Measurements from ENCODE around the gene OTUD3.
A peak's percentile ranks its signal among the peaks of the same experiment; 100 is the strongest.
"Not testable (repeated sequence)": the region's sequence is repeated elsewhere in the genome, so short reads cannot be mapped to it uniquely, and the experiment has no call there.

OTUD3 gene

GRCh38 chr1:19844731-19845495 lies 37.3 kb upstream of the OTUD3 start:
- H2AK5ac ChIP-seq (ENCODE audit: low read length, severe bottlenecking) = no peak overlapping the region
- peaks cover 0 to 11% of the 10 kb centered on the region in 2 experiments for H3K27me3 ChIP-seq (ENCODE audit: control insufficient read depth in 1 of 2, insufficient read depth in 1 of 2, low read length in 2 of 2)
- peak overlapping the region; percentile 30 for H3K9ac ChIP-seq (ENCODE audit: low read length)
- no peaks in the 10 kb centered on the region for H3K79me1 ChIP-seq (replicated peaks; ENCODE audit: low read length, poor library complexity, severe bottlenecking)
- no peaks in the 10 kb centered on the region for H3K36me3 ChIP-seq (ENCODE audit: control insufficient read depth in 1 of 2, insufficient read depth in 2 of 2, low read depth in 1 of 2, low read length in 2 of 2)
- no peaks in the 10 kb centered on the region for H3K4me1 ChIP-seq (ENCODE audit: control insufficient read depth, insufficient read depth, low read depth, low read length)
- H4K91ac ChIP-seq (ENCODE audit: low read length) = no peak overlapping the region
- no peak overlapping the region for H3K27ac ChIP-seq (ENCODE audit: low read length, poor library complexity, severe bottlenecking)
- no peak overlapping the region for H2BK15ac ChIP-seq (ENCODE audit: low read depth, poor library complexity, severe bottlenecking)
- H3K23ac ChIP-seq (ENCODE audit: low read length in 2 of 2) = no peak overlapping the region
- H4K8ac ChIP-seq (ENCODE audit: low read length) = no peak overlapping the region
- no peak overlapping the region for H3K18ac ChIP-seq (ENCODE audit: low read depth in 1 of 2, low read length in 2 of 2)
- no peak overlapping the region for H3K4me2 ChIP-seq (ENCODE audit: low read length, poor library complexity, severe bottlenecking)
- no peaks in the 10 kb centered on the region for H3K9me3 ChIP-seq (ENCODE audit: control insufficient read depth, low read length)
- DNase-seq = no peak
- no peak overlapping the region for H2AFZ ChIP-seq (ENCODE audit: low read depth, low read length)
- H3K4ac ChIP-seq (ENCODE audit: low read depth in 1 of 2, low read length in 2 of 2) = no peak overlapping the region
- H2BK120ac ChIP-seq (ENCODE audit: low read depth, low read length) = no peak overlapping the region
- H2BK5ac ChIP-seq (ENCODE audit: low read depth, low read length, poor library complexity, severe bottlenecking) = no peak overlapping the region
- H3K4me3 ChIP-seq (ENCODE audit: insufficient read depth in 1 of 2, low read depth in 1 of 2, low read length in 2 of 2) = no peak overlapping the region
- WGBS = 70% methylated on average over 10 of the region's 11 CpGs
- H3K14ac ChIP-seq (ENCODE audit: low read length in 2 of 2) = no peak overlapping the region
- no peak overlapping the region for H2BK12ac ChIP-seq (ENCODE audit: low read length in 2 of 2)

GRCh38 chr1:19845555-19845954 lies 36.6 kb upstream of the OTUD3 start:
- 94% methylated on average over 5 of the region's 8 CpGs for WGBS
- no peak overlapping the region for H3K4me2 ChIP-seq (ENCODE audit: low read length, poor library complexity, severe bottlenecking)
- H4K8ac ChIP-seq (ENCODE audit: low read length) = no peak overlapping the region
- no peak overlapping the region for H3K4ac ChIP-seq (ENCODE audit: low read depth in 1 of 2, low read length in 2 of 2)
- no peak overlapping the region for H3K4me3 ChIP-seq (ENCODE audit: insufficient read depth in 1 of 2, low read depth in 1 of 2, low read length in 2 of 2)
- no peak overlapping the region for H3K14ac ChIP-seq (ENCODE audit: low read length in 2 of 2)
- H3K79me1 ChIP-seq (replicated peaks; ENCODE audit: low read length, poor library complexity, severe bottlenecking) = no peaks in the 10 kb centered on the region
- H2AK5ac ChIP-seq (ENCODE audit: low read length, severe bottlenecking) = no peak overlapping the region
- H3K9me3 ChIP-seq (ENCODE audit: control insufficient read depth, low read length) = no peaks in the 10 kb centered on the region
- no peak overlapping the region for H3K18ac ChIP-seq (ENCODE audit: low read depth in 1 of 2, low read length in 2 of 2)
- H2BK15ac ChIP-seq (ENCODE audit: low read depth, poor library complexity, severe bottlenecking) = no peak overlapping the region
- no peak overlapping the region for H2BK12ac ChIP-seq (ENCODE audit: low read length in 2 of 2)
- no peak overlapping the region for H4K91ac ChIP-seq (ENCODE audit: low read length)
- no peaks in the 10 kb centered on the region for H3K4me1 ChIP-seq (ENCODE audit: control insufficient read depth, insufficient read depth, low read depth, low read length)
- no peak overlapping the region for H2AFZ ChIP-seq (ENCODE audit: low read depth, low read length)
- no peak overlapping the region for H3K23ac ChIP-seq (ENCODE audit: low read length in 2 of 2)
- DNase-seq = no peak
- H3K27ac ChIP-seq (ENCODE audit: low read length, poor library complexity, severe bottlenecking) = no peak overlapping the region
- H3K27me3 ChIP-seq (ENCODE audit: control insufficient read depth in 1 of 2, insufficient read depth in 1 of 2, low read length in 2 of 2) = peaks cover 0 to 11% of the 10 kb centered on the region in 2 experiments
- H3K9ac ChIP-seq (ENCODE audit: low read length) = no peak overlapping the region
- no peak overlapping the region for H2BK120ac ChIP-seq (ENCODE audit: low read depth, low read length)
- H2BK5ac ChIP-seq (ENCODE audit: low read depth, low read length, poor library complexity, severe bottlenecking) = no peak overlapping the region
- H3K36me3 ChIP-seq (ENCODE audit: control insufficient read depth in 1 of 2, insufficient read depth in 2 of 2, low read depth in 1 of 2, low read length in 2 of 2) = no peaks in the 10 kb centered on the region

GRCh38 chr1:19846338-19846737 lies 35.9 kb upstream of the OTUD3 start:
- Histone ChIP-seq H3K9me3 (ENCODE audit: control insufficient read depth, low read length) (no peaks in the 10 kb centered on the region), H2AK5ac (ENCODE audit: low read length, severe bottlenecking) (no peak overlapping the region), H3K14ac (ENCODE audit: low read length in 2 of 2) (no peak overlapping the region), H3K27ac (ENCODE audit: low read length, poor library complexity, severe bottlenecking) (no peak overlapping the region), H2BK120ac (ENCODE audit: low read depth, low read length) (no peak overlapping the region), H2BK5ac (ENCODE audit: low read depth, low read length, poor library complexity, severe bottlenecking) (no peak overlapping the region), H3K18ac (ENCODE audit: low read depth in 1 of 2, low read length in 2 of 2) (no peak overlapping the region), H3K79me1 (replicated peaks; ENCODE audit: low read length, poor library complexity, severe bottlenecking) (no peaks in the 10 kb centered on the region), H3K36me3 (ENCODE audit: control insufficient read depth in 1 of 2, insufficient read depth in 2 of 2, low read depth in 1 of 2, low read length in 2 of 2) (no peaks in the 10 kb centered on the region), H4K91ac (ENCODE audit: low read length) (no peak overlapping the region), H2BK12ac (ENCODE audit: low read length in 2 of 2) (no peak overlapping the region), H3K4me2 (ENCODE audit: low read length, poor library complexity, severe bottlenecking) (no peak overlapping the region), H3K4me1 (ENCODE audit: control insufficient read depth, insufficient read depth, low read depth, low read length) (no peaks in the 10 kb centered on the region), H4K8ac (ENCODE audit: low read length) (no peak overlapping the region), H3K4ac (ENCODE audit: low read depth in 1 of 2, low read length in 2 of 2) (no peak overlapping the region), H2BK15ac (ENCODE audit: low read depth, poor library complexity, severe bottlenecking) (no peak overlapping the region), H3K4me3 (ENCODE audit: insufficient read depth in 1 of 2, low read depth in 1 of 2, low read length in 2 of 2) (no peak overlapping the region), H3K9ac (ENCODE audit: low read length) (no peak overlapping the region), H3K23ac (ENCODE audit: low read length in 2 of 2) (no peak overlapping the region), H2AFZ (ENCODE audit: low read depth, low read length) (no peak overlapping the region), H3K27me3 (ENCODE audit: control insufficient read depth in 1 of 2, insufficient read depth in 1 of 2, low read length in 2 of 2) (peaks cover 0 to 15% of the 10 kb centered on the region in 2 experiments)
- WGBS = 99% methylated on average over 3 of the region's 3 CpGs
- DNase-seq = no peak

GRCh38 chr1:19847334-19847733 lies 34.9 kb upstream of the OTUD3 start:
- not testable (repeated sequence) for H2BK15ac ChIP-seq (ENCODE audit: low read depth, poor library complexity, severe bottlenecking); H4K91ac ChIP-seq (ENCODE audit: low read length); H3K23ac ChIP-seq (ENCODE audit: low read length in 2 of 2); H2BK120ac ChIP-seq (ENCODE audit: low read depth, low read length); H3K27ac ChIP-seq (ENCODE audit: low read length, poor library complexity, severe bottlenecking); H2BK12ac ChIP-seq (ENCODE audit: low read length in 2 of 2); H3K4me1 ChIP-seq (ENCODE audit: control insufficient read depth, insufficient read depth, low read depth, low read length); H2BK5ac ChIP-seq (ENCODE audit: low read depth, low read length, poor library complexity, severe bottlenecking); H3K36me3 ChIP-seq (ENCODE audit: control insufficient read depth in 1 of 2, insufficient read depth in 2 of 2, low read depth in 1 of 2, low read length in 2 of 2); DNase-seq; H3K79me1 ChIP-seq (replicated peaks; ENCODE audit: low read length, poor library complexity, severe bottlenecking); H4K8ac ChIP-seq (ENCODE audit: low read length); H3K14ac ChIP-seq (ENCODE audit: low read length in 2 of 2); H3K4me2 ChIP-seq (ENCODE audit: low read length, poor library complexity, severe bottlenecking); H3K9me3 ChIP-seq (ENCODE audit: control insufficient read depth, low read length); H3K4ac ChIP-seq (ENCODE audit: low read depth in 1 of 2, low read length in 2 of 2); H2AK5ac ChIP-seq (ENCODE audit: low read length, severe bottlenecking); H3K18ac ChIP-seq (ENCODE audit: low read depth in 1 of 2, low read length in 2 of 2); H2AFZ ChIP-seq (ENCODE audit: low read depth, low read length)
- H3K9ac ChIP-seq (ENCODE audit: low read length) = peak overlapping the region; percentile 63
- H3K27me3 ChIP-seq (ENCODE audit: control insufficient read depth in 1 of 2, insufficient read depth in 1 of 2, low read length in 2 of 2) = peaks cover 0 to 15% of the 10 kb centered on the region in 2 experiments
- H3K4me3 ChIP-seq (ENCODE audit: insufficient read depth in 1 of 2, low read depth in 1 of 2, low read length in 2 of 2) = peak overlapping the region in 1 of 2 experiments; percentile 63
- 94% methylated on average over 9 of the region's 9 CpGs for WGBS

Data from mesenchymal stem cell (in vitro differentiated cells and primary cell).